ENCODE data around the gene TIFAB. TPM values are rescaled to one million over a fixed set of nuclear protein-coding genes. Genes with fewer than 3 reads are reported as not detected.

Gene TIFAB
- total RNA-seq, 5 donors from 2014 or later (not counting 1 experiment from before 2014, with no cell fraction given) = 0.06 TPM; not detected in 3

DNA sequence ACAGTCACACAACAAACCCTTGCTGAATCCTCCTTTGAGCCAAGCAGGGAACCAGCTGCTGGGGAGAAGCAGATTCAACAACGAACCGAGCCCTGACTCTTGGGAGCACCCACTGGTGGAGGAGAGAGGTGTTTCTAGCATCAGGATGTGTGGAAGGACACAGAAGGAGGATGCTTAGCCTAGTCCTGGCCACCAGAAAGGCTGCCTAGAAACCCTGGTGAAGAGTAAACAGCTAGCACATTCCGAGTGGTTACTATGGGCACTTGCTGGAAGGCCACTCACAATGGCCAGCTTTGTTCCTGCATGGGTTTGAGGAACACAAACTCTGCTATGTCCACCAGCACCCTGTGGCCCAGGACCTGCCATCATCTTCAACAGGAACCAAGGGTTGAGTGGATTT is 1.8 kb downstream of the TIFAB start:
- no peak for ATAC-seq (replicated peaks in 1 of 4)
- Mint-ChIP-seq H3K36me3 (no peaks in the 10 kb centered on the region), H3K4me1 (no peaks in the 10 kb centered on the region), H3K27me3 (peaks cover 12 to 16% of the 10 kb centered on the region in 2 donors), H3K4me3 (no peak overlapping the region), H3K27ac (no peak overlapping the region), H3K9me3 (no peaks in the 10 kb centered on the region)
- no peaks in the 10 kb centered on the region for H3K4me1 ChIP-seq (ENCODE audit: control insufficient read depth in 1 of 2, extremely low read depth in 1 of 2, insufficient read depth in 2 of 2, low read length in 2 of 2)
- no peak overlapping the region for H3K4me3 ChIP-seq (ENCODE audit: control insufficient read depth in 1 of 2, extremely low read depth in 1 of 2, low read length in 1 of 2)
- H3K27ac ChIP-seq (ENCODE audit: low read length) = no peak overlapping the region
- CTCF ChIA-PET = interaction anchor here in 1 of 2 donors (1.3 kb wide), 1 partner anchor 14 kb away, joined by 3 read pairs; no protein-coding TSS in a partner anchor
- POLR2A ChIA-PET = no interaction called here
- no peaks in the 10 kb centered on the region for H3K9me3 ChIP-seq
- H3K36me3 ChIP-seq (ENCODE audit: control insufficient read depth in 2 of 2, extremely low read depth in 1 of 2, insufficient read depth in 1 of 2, low read length in 1 of 2) = no peaks in the 10 kb centered on the region
- H3K27me3 ChIP-seq (replicated peaks in 1 of 2; ENCODE audit: control insufficient read depth in 2 of 2, extremely low read depth in 1 of 2, insufficient read depth in 2 of 2, low read length in 1 of 2) = peaks cover 0 to 24% of the 10 kb centered on the region in 2 experiments
- 75% methylated on average over 2 of the region's 3 CpGs for WGBS (ENCODE audit: insufficient coverage)
- DNase-seq = no peak

GRCh38 chr5:135449644-135450043 is 2.5 kb downstream of the TIFAB start:
- H3K9me3 ChIP-seq = no peaks in the 10 kb centered on the region
- 87% methylated on average over 12 of the region's 12 CpGs for WGBS (ENCODE audit: insufficient coverage)
- H3K4me3 Mint-ChIP-seq = no peak overlapping the region
- no peaks in the 10 kb centered on the region for H3K4me1 ChIP-seq (ENCODE audit: control insufficient read depth in 1 of 2, extremely low read depth in 1 of 2, insufficient read depth in 2 of 2, low read length in 2 of 2)
- no peaks in the 10 kb centered on the region for H3K9me3 Mint-ChIP-seq
- DNase-seq (no peak), ATAC-seq (replicated peaks in 1 of 4) (no peak)
- ChIA-PET CTCF (interaction anchor here in 1 of 2 donors (1.3 kb wide), 1 partner anchor 15 kb away, joined by 3 read pairs; no protein-coding TSS in a partner anchor), POLR2A (no interaction called here)
- H3K36me3 ChIP-seq (ENCODE audit: control insufficient read depth in 2 of 2, extremely low read depth in 1 of 2, insufficient read depth in 1 of 2, low read length in 1 of 2) = no peaks in the 10 kb centered on the region
- H3K36me3 Mint-ChIP-seq = no peaks in the 10 kb centered on the region
- no peak overlapping the region for H3K27ac ChIP-seq (ENCODE audit: low read length)
- H3K27me3 ChIP-seq (replicated peaks in 1 of 2; ENCODE audit: control insufficient read depth in 2 of 2, extremely low read depth in 1 of 2, insufficient read depth in 2 of 2, low read length in 1 of 2) = peaks cover 0 to 19% of the 10 kb centered on the region in 2 experiments
- no peak overlapping the region for H3K4me3 ChIP-seq (ENCODE audit: control insufficient read depth in 1 of 2, extremely low read depth in 1 of 2, low read length in 1 of 2)
- no peak overlapping the region for H3K27ac Mint-ChIP-seq
- no peaks in the 10 kb centered on the region for H3K4me1 Mint-ChIP-seq
- H3K27me3 Mint-ChIP-seq = peaks cover 12 to 16% of the 10 kb centered on the region in 2 donors

DNA sequence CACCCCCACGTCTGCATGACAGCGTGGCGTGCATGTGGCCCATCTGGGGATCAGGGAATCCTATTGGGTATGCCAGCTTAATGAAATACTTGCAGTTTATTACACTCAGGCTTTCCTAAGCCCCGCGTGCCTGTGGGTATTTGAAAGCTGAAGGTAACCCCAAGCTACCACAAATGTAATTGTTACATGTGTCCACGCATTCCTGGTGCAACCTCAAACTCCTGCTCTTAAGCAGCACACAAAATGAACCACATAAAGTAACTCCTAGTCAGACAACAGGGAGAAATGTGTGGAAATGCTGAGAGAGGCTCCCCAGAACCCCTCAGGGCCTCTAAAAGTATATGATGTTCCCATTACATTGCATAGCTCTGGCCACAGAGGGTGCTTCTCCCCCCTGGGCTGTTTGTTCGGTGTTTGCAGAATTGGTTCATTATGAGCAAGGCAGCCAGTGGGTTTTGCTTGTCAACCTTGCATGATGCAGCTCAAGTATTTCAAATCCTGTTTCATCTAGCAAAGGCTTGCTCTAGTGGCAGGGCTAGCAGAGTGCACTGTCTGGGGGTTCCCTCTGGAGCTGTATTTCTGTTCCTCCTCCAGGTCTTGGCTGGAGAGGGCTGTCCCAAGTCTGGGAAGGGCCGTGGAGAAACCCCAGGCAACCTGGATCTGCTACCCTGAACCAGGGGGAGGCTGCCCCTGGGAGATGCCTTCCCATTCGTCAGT is 3.2 kb downstream of the TIFAB start:
- no peaks in the 10 kb centered on the region for H3K36me3 Mint-ChIP-seq
- peaks cover 0 to 19% of the 10 kb centered on the region in 2 experiments for H3K27me3 ChIP-seq (replicated peaks in 1 of 2; ENCODE audit: control insufficient read depth in 2 of 2, extremely low read depth in 1 of 2, insufficient read depth in 2 of 2, low read length in 1 of 2)
- H3K9me3 ChIP-seq = no peaks in the 10 kb centered on the region
- CTCF ChIA-PET = interaction anchor here (1.3 to 3.8 kb wide), 2 partner anchors 9 to 16 kb away, joined by 3 to 20 read pairs; no protein-coding TSS in a partner anchor
- DNase-seq (peak in 1 of 35 experiments; percentile 23), ATAC-seq (replicated peaks in 1 of 4) (no peak)
- H3K4me3 Mint-ChIP-seq = no peak overlapping the region
- no peak overlapping the region for H3K4me3 ChIP-seq (ENCODE audit: control insufficient read depth in 1 of 2, extremely low read depth in 1 of 2, low read length in 1 of 2)
- no peaks in the 10 kb centered on the region for H3K36me3 ChIP-seq (ENCODE audit: control insufficient read depth in 2 of 2, extremely low read depth in 1 of 2, insufficient read depth in 1 of 2, low read length in 1 of 2)
- no peak overlapping the region for H3K27ac ChIP-seq (ENCODE audit: low read length)
- peaks cover 12 to 19% of the 10 kb centered on the region in 2 donors for H3K27me3 Mint-ChIP-seq
- no peaks in the 10 kb centered on the region for H3K4me1 ChIP-seq (ENCODE audit: control insufficient read depth in 1 of 2, extremely low read depth in 1 of 2, insufficient read depth in 2 of 2, low read length in 2 of 2)
- no peak overlapping the region for H3K27ac Mint-ChIP-seq
- H3K9me3 Mint-ChIP-seq = no peaks in the 10 kb centered on the region
- no peaks in the 10 kb centered on the region for H3K4me1 Mint-ChIP-seq
- WGBS (ENCODE audit: insufficient coverage) = 67% methylated on average over 1 of the region's 9 CpGs
- POLR2A ChIA-PET = no interaction called here

GRCh38 chr5:135448071-135448739 is 3.9 kb downstream of the TIFAB start:
- 66% methylated on average over 2 of the region's 9 CpGs for WGBS (ENCODE audit: insufficient coverage)
- POLR2A ChIA-PET = no interaction called here
- H3K4me1 Mint-ChIP-seq = no peaks in the 10 kb centered on the region

DNA sequence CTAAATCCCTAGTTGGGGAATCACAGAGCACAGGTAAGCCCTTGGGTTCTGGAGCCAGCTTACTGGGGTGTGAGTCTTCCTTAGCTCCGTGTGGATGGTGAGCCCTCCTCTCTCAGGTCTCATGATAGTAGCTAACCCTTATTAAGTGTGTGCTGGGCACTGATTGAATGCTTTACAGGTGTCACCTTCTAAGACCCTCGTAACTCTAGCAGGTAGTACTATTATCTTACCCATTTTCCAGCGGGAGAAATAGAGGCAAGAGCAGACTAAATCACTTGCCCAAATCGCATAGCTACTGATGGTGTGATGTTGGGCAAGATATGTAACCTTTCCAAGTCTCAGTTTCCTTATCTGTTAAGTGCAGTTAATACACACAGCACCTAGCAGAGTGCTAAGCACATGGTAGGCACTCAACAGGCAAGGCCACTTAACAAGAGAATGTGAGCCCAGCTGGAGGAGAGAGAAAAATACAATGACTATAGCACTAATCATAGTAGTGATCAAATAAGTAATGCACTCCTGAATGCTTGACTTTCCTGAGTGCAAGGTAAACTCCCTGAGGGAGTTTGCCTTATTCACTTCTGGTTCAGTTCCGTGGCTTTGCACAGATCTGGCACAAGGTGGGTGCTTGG is 4.7 kb downstream of the TIFAB start, which contains the start of gene DCANP1:
DCANP1 (minus strand) TSS at position 51 of the 632 bp plus-strand sequence. CDS start 240 bp downstream, outside the sequence.
- H3K4me1 ChIP-seq (ENCODE audit: control insufficient read depth in 1 of 2, extremely low read depth in 1 of 2, insufficient read depth in 2 of 2, low read length in 2 of 2) = no peaks in the 10 kb centered on the region
- Mint-ChIP-seq H3K27ac (no peak within 1 kb of the TSS), H3K36me3 (no peaks in the 10 kb centered on the region), H3K4me3 (no peak within 1 kb of the TSS), H3K4me1 (no peaks in the 10 kb centered on the region), H3K9me3 (no peaks in the 10 kb centered on the region), H3K27me3 (peaks cover 12 to 19% of the 10 kb centered on the region in 2 donors)
- H3K36me3 ChIP-seq (ENCODE audit: control insufficient read depth in 2 of 2, extremely low read depth in 1 of 2, insufficient read depth in 1 of 2, low read length in 1 of 2) = no peaks in the 10 kb centered on the region
- no peak within 1 kb of the TSS for H3K4me3 ChIP-seq (ENCODE audit: control insufficient read depth in 1 of 2, extremely low read depth in 1 of 2, low read length in 1 of 2)
- H3K9me3 ChIP-seq = no peaks in the 10 kb centered on the region
- ATAC-seq (replicated peaks in 1 of 4) (no peak), DNase-seq (no peak)
- peaks cover 0 to 15% of the 10 kb centered on the region in 2 experiments for H3K27me3 ChIP-seq (replicated peaks in 1 of 2; ENCODE audit: control insufficient read depth in 2 of 2, extremely low read depth in 1 of 2, insufficient read depth in 2 of 2, low read length in 1 of 2)
- no peak within 1 kb of the TSS for H3K27ac ChIP-seq (ENCODE audit: low read length)
- ChIA-PET CTCF (interaction anchor here in 1 of 2 donors (3.8 kb wide), 1 partner anchor 10 kb away, joined by 20 read pairs; no protein-coding TSS in a partner anchor), POLR2A (interaction anchor here in 1 of 2 donors (0.5 kb wide), 1 partner anchor 120 kb away, joined by 9 read pairs; no protein-coding TSS in a partner anchor)
- WGBS (ENCODE audit: insufficient coverage) = no CpG with 5 or more reads among the region's 5 CpGs

More at GRCh38 chr5:135448071-135448739, 3.9 kb downstream of the TIFAB start:
- peaks cover 0 to 19% of the 10 kb centered on the region in 2 experiments for H3K27me3 ChIP-seq (replicated peaks in 1 of 2; ENCODE audit: control insufficient read depth in 2 of 2, extremely low read depth in 1 of 2, insufficient read depth in 2 of 2, low read length in 1 of 2)
- no peak overlapping the region for H3K27ac ChIP-seq (ENCODE audit: low read length)
- no peaks in the 10 kb centered on the region for H3K9me3 Mint-ChIP-seq
- H3K36me3 ChIP-seq (ENCODE audit: control insufficient read depth in 2 of 2, extremely low read depth in 1 of 2, insufficient read depth in 1 of 2, low read length in 1 of 2) = no peaks in the 10 kb centered on the region
- ATAC-seq (replicated peaks in 1 of 4) (no peak), DNase-seq (no peak)
- H3K4me3 ChIP-seq (ENCODE audit: control insufficient read depth in 1 of 2, extremely low read depth in 1 of 2, low read length in 1 of 2) = no peak overlapping the region
- H3K36me3 Mint-ChIP-seq = no peaks in the 10 kb centered on the region
- H3K4me3 Mint-ChIP-seq = no peak overlapping the region
- CTCF ChIA-PET = interaction anchor here in 1 of 2 donors (3.8 kb wide), 1 partner anchor 10 kb away, joined by 20 read pairs; no protein-coding TSS in a partner anchor
- no peaks in the 10 kb centered on the region for H3K9me3 ChIP-seq
- no peaks in the 10 kb centered on the region for H3K4me1 ChIP-seq (ENCODE audit: control insufficient read depth in 1 of 2, extremely low read depth in 1 of 2, insufficient read depth in 2 of 2, low read length in 2 of 2)
- H3K27me3 Mint-ChIP-seq = peaks cover 12 to 19% of the 10 kb centered on the region in 2 donors
- H3K27ac Mint-ChIP-seq = no peak overlapping the region

DNA sequence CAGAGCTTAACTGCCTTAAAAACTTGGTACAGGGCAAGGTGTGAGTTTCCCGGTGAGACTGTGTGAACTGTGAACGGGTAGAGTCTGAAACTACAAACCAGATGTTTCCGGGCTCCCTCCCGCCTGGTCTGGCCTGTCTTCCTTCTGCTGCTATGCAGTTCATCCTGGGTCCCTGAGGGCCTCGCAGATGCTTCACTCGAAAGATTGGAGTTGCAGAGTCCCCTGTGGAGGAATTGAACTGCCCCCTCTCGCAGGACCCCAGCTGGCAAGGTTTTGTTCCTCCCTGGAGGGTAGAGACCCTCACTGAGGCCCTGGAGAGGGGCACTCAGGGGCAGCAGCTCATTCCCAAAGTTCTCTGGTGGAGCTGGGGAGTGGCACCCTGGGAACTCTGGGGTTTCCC is 5.5 kb downstream of the TIFAB start:
- no peak overlapping the region for H3K27ac ChIP-seq (ENCODE audit: low read length)

More for the DNA sequence above, 5.5 kb downstream of the TIFAB start:
- no peak for ATAC-seq (replicated peaks in 1 of 4)
- Histone ChIP-seq H3K9me3 (no peaks in the 10 kb centered on the region), H3K4me1 (ENCODE audit: control insufficient read depth in 1 of 2, extremely low read depth in 1 of 2, insufficient read depth in 2 of 2, low read length in 2 of 2) (no peaks in the 10 kb centered on the region), H3K27me3 (replicated peaks in 1 of 2; ENCODE audit: control insufficient read depth in 2 of 2, extremely low read depth in 1 of 2, insufficient read depth in 2 of 2, low read length in 1 of 2) (peaks cover 0 to 12% of the 10 kb centered on the region in 2 experiments), H3K4me3 (ENCODE audit: control insufficient read depth in 1 of 2, extremely low read depth in 1 of 2, low read length in 1 of 2) (no peak overlapping the region), H3K36me3 (ENCODE audit: control insufficient read depth in 2 of 2, extremely low read depth in 1 of 2, insufficient read depth in 1 of 2, low read length in 1 of 2) (no peaks in the 10 kb centered on the region)
- Mint-ChIP-seq H3K4me1 (no peaks in the 10 kb centered on the region), H3K27ac (no peak overlapping the region), H3K27me3 (peaks cover 12 to 19% of the 10 kb centered on the region in 2 donors), H3K4me3 (no peak overlapping the region), H3K36me3 (no peaks in the 10 kb centered on the region), H3K9me3 (no peaks in the 10 kb centered on the region)
- ChIA-PET CTCF (interaction anchor here in 1 of 2 donors (3.8 kb wide), 1 partner anchor 11 kb away, joined by 20 read pairs; no protein-coding TSS in a partner anchor), POLR2A (interaction anchor here in 1 of 2 donors (0.5 kb wide), 1 partner anchor 121 kb away, joined by 9 read pairs; no protein-coding TSS in a partner anchor)
- DNase-seq = peak in 1 of 35 experiments; percentile 7
- WGBS (ENCODE audit: insufficient coverage) = 52% methylated on average over 4 of the region's 7 CpGs

Data from T-cell (primary cell).